ENCODE data around the gene ALG9.

The ALG9 gene

DNA sequence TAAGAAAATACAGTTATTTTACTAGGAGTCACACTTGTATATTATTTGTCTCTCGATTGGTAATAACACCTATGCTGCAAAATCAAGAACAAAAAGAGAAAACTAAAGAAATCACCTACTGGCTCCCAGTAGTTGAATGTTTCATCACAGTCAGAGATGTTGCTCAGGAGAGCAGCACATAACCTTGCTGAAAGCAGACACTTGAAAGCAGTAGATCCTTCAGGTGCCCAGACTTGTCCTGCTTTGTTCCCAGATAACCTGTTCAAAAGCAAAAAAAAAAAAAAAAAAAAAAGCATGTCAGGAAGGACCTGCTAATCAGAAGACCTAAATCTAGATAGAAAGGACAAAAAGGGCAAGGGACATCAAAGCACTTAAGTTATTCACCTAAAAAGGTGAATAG lies 1.3 kb downstream of the ALG9 start:
- TF ChIP-seq, protein P1, sequence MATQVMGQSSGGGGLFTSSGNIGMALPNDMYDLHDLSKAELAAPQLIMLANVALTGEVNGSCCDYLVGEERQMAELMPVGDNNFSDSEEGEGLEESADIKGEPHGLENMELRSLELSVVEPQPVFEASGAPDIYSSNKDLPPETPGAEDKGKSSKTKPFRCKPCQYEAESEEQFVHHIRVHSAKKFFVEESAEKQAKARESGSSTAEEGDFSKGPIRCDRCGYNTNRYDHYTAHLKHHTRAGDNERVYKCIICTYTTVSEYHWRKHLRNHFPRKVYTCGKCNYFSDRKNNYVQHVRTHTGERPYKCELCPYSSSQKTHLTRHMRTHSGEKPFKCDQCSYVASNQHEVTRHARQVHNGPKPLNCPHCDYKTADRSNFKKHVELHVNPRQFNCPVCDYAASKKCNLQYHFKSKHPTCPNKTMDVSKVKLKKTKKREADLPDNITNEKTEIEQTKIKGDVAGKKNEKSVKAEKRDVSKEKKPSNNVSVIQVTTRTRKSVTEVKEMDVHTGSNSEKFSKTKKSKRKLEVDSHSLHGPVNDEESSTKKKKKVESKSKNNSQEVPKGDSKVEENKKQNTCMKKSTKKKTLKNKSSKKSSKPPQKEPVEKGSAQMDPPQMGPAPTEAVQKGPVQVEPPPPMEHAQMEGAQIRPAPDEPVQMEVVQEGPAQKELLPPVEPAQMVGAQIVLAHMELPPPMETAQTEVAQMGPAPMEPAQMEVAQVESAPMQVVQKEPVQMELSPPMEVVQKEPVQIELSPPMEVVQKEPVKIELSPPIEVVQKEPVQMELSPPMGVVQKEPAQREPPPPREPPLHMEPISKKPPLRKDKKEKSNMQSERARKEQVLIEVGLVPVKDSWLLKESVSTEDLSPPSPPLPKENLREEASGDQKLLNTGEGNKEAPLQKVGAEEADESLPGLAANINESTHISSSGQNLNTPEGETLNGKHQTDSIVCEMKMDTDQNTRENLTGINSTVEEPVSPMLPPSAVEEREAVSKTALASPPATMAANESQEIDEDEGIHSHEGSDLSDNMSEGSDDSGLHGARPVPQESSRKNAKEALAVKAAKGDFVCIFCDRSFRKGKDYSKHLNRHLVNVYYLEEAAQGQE (IDR thresholded peaks at IDR 0.05; ENCODE audit: insufficient replicate concordance, low read depth), result no peak
- no peak for TF ChIP-seq GABPA (IDR thresholded peaks at IDR 0.05; ENCODE audit: low read depth)
- TF ChIP-seq, protein P2, sequence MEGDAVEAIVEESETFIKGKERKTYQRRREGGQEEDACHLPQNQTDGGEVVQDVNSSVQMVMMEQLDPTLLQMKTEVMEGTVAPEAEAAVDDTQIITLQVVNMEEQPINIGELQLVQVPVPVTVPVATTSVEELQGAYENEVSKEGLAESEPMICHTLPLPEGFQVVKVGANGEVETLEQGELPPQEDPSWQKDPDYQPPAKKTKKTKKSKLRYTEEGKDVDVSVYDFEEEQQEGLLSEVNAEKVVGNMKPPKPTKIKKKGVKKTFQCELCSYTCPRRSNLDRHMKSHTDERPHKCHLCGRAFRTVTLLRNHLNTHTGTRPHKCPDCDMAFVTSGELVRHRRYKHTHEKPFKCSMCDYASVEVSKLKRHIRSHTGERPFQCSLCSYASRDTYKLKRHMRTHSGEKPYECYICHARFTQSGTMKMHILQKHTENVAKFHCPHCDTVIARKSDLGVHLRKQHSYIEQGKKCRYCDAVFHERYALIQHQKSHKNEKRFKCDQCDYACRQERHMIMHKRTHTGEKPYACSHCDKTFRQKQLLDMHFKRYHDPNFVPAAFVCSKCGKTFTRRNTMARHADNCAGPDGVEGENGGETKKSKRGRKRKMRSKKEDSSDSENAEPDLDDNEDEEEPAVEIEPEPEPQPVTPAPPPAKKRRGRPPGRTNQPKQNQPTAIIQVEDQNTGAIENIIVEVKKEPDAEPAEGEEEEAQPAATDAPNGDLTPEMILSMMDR (IDR thresholded peaks at IDR 0.05; ENCODE audit: insufficient read depth, low read length), result no peak
- no peak for TF ChIP-seq POLR2AphosphoS5 (IDR thresholded peaks at IDR 0.05; ENCODE audit: low read depth)
- no peak for TF ChIP-seq SPI1 (IDR thresholded peaks at IDR 0.05; ENCODE audit: borderline replicate concordance, low read depth)
- Histone ChIP-seq H3K4me3 (replicated peaks; ENCODE audit: insufficient read depth, low read length) (no peak overlapping the region), H3K27ac (replicated peaks) (no peak overlapping the region), H3K27me3 (ENCODE audit: insufficient read depth, poor library complexity, severe bottlenecking) (no peaks in the 10 kb centered on the region)
- no peak for DNase-seq (ENCODE audit: low read depth in 1 of 2, low spot score in 1 of 2)

DNA sequence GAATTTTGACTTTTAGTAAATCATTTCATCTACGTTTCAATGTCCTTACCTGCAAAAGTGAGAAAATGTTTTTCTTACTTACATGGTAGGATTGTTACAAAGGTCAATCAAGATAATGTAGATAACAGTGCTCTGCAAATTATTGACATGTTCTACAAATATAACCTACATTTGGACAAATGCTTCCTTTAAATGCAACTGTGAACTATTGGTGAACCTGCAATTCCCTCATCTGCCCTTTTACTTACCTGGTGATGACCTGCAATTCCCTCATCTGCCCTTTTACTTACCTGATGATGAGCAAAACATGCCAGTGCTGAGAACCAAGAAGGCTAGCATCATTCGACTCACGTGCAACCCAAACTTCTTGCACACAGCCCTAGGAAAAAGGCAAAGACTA lies 11.1 kb downstream of the ALG9 start:
- no peak overlapping the region for H3K27ac ChIP-seq (replicated peaks)
- H3K4me3 ChIP-seq (replicated peaks; ENCODE audit: insufficient read depth, low read length), result no peak overlapping the region
- TF ChIP-seq, protein P1 (IDR thresholded peaks at IDR 0.05; ENCODE audit: insufficient replicate concordance, low read depth), result no peak
- TF ChIP-seq, protein P2 (IDR thresholded peaks at IDR 0.05; ENCODE audit: insufficient read depth, low read length), result no peak
- TF ChIP-seq SPI1 (IDR thresholded peaks at IDR 0.05; ENCODE audit: borderline replicate concordance, low read depth) (no peak), POLR2AphosphoS5 (IDR thresholded peaks at IDR 0.05; ENCODE audit: low read depth) (no peak), GABPA (IDR thresholded peaks at IDR 0.05; ENCODE audit: low read depth) (no peak)
- no peaks in the 10 kb centered on the region for H3K27me3 ChIP-seq (ENCODE audit: insufficient read depth, poor library complexity, severe bottlenecking)
- no peak for DNase-seq (ENCODE audit: low read depth in 1 of 2, low spot score in 1 of 2)

DNA sequence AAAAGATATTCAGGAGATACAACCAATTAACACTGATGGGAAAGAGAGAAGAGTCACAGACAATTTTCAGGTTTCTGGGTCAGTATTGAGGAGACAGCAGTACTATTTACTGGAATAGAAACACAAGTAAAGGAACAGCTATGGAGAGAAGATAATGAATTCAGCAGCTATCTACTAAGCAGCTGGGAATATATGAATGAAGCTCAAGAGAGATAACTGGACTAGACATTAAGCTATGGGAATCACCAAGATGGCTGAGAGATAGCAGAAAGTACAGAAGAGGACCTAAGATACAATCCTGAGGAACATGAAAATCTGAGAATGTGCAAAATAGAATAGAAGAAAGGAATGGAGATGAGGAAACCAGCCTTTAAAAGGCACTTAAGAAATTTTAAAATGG lies 15.9 kb downstream of the ALG9 start:
- TF ChIP-seq, protein P1 (IDR thresholded peaks at IDR 0.05; ENCODE audit: insufficient replicate concordance, low read depth), result no peak
- TF ChIP-seq GABPA (IDR thresholded peaks at IDR 0.05; ENCODE audit: low read depth) (no peak), POLR2AphosphoS5 (IDR thresholded peaks at IDR 0.05; ENCODE audit: low read depth) (no peak), SPI1 (IDR thresholded peaks at IDR 0.05; ENCODE audit: borderline replicate concordance, low read depth) (no peak)
- TF ChIP-seq, protein P2 (IDR thresholded peaks at IDR 0.05; ENCODE audit: insufficient read depth, low read length), result no peak
- no peaks in the 10 kb centered on the region for H3K27me3 ChIP-seq (ENCODE audit: insufficient read depth, poor library complexity, severe bottlenecking)
- H3K4me3 ChIP-seq (replicated peaks; ENCODE audit: insufficient read depth, low read length), result no peak overlapping the region
- H3K27ac ChIP-seq (replicated peaks), result no peak overlapping the region
- no peak for DNase-seq (ENCODE audit: low read depth in 1 of 2, low spot score in 1 of 2)

Data from HL-60 (cell line).